IPS-NIHi7 (cell line): ENCODE measurements around the gene SUN2.

Experiments
- DNase-seq: peaks from one replicate; pipeline ENCODE4 v3.0.0; 2012; ENCODE audit warnings: mixed read lengths; ENCODE audit errors: extremely low spot score

SUN2 gene

GRCh38 chr22:38777087-38777671, 21.4 kb upstream of the SUN2 start:
- no peak for DNase-seq

DNA sequence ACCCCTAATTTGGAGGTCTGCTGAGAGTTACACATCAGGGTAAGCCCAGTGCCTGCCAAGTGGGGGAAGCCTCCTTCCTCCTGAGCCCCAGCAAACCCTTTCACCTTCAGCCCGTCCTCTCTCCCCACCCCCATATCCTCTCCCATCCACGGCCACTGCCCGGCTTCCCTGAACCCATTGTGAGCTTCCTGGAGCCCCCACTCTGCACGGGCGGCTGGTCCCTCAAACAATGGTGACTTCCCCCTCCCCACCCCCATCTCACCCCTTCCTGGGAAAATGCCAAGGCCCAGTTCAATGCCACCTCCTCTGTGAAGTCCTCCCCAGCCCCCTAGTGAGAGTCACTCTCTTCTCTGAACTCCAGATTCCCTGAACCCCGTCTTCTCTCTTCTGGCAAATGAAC, 20.3 kb upstream of the SUN2 start:
- no peak for DNase-seq

DNA sequence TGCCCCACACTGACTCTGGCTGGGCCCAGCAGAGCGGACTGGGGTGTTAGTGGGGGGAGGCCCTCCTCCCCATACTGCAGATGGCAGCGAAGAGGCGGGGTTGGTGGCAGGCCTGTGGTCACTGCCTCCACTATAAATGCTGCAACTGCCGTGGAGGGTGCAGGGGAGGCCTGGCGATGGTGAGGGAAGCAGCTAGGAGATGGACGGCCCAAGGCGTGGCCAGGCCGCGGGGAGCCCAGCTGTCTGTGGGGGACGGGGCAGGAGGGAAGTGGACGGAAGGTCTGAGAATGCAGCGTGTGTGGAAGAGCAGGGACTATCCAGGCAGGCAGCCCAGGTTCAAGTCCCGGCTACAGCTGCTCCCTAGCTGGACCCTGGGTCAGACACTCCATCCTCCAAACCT, 19.9 kb upstream of the SUN2 start:
- DNase-seq: no peak

GRCh38 chr22:38774496-38775166, 18.8 kb upstream of the SUN2 start:
- DNase-seq: no peak

- DNase-seq: no peak
Observed at GRCh38 chr22:38773363-38773946, 17.7 kb upstream of the SUN2 start.

DNA sequence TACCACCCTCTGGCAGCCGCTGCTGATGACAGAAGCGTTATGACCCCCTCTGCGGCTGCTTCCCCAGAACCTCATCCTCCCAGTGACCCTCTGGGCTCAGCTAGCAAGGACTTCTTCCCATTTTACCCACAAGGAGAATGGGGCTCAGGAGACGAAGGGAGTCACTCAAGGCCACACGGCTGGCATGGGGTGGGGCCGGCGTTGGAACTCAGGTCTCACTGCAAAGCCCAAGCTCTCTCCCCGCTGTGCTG, 16.8 kb upstream of the SUN2 start:
- DNase-seq: no peak

DNA sequence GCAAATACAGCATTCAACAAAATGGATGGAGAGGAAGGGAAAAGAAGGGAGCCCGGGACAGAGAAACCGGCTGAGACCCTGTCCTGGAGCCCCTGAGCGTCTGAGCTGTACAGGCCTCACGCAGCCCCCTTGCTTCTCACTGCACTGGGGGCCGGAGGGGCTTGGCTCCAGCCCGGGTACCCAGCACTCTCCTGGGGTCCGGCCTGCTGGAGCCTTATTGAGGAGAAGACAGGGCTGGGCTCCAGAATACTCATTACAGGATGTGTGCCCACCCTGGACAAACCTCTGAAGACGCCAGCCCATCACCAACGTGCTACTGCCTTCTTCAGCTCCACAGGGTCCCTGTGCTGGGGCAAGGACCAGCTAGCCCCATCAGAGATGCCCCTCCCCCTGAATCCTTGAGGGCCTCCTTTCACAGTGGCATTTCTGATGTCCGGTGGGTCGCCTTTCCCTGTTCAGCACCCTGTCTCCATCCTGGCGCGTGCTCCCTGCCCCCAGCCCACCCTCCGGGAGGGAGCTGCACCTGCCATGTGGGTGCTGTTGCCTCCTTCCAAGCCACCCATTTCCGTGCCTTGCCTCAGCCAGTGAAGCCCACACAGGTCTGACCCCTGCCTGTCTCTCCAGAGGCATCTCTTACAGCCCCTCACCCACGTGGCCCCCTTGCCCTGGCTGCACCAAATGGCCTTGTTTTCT, 14.6 kb upstream of the SUN2 start:
- no peak for DNase-seq

GRCh38 chr22:38768036-38768435, 12.2 kb upstream of the SUN2 start:
- no peak for DNase-seq

DNA sequence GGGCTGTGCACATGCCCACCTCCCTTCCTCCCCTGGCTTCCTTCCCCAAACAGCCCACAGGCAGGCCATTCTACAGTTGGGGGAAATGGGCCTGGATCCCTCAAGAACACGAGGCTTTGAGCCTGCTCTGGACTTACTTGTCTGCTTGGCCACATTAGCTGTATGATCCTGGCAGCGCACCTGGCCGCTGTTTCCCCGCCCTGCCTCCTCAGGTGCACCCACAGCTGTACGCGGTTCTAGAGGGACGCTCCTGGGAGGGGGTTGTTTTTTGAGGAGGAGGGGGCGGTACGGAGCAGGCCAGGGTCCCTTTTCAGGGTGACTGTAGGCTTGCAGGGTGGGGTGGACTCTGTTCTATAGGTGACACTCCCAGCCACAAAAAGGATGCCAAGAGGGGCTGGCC, 11.5 kb upstream of the SUN2 start:
- no peak for DNase-seq

DNA sequence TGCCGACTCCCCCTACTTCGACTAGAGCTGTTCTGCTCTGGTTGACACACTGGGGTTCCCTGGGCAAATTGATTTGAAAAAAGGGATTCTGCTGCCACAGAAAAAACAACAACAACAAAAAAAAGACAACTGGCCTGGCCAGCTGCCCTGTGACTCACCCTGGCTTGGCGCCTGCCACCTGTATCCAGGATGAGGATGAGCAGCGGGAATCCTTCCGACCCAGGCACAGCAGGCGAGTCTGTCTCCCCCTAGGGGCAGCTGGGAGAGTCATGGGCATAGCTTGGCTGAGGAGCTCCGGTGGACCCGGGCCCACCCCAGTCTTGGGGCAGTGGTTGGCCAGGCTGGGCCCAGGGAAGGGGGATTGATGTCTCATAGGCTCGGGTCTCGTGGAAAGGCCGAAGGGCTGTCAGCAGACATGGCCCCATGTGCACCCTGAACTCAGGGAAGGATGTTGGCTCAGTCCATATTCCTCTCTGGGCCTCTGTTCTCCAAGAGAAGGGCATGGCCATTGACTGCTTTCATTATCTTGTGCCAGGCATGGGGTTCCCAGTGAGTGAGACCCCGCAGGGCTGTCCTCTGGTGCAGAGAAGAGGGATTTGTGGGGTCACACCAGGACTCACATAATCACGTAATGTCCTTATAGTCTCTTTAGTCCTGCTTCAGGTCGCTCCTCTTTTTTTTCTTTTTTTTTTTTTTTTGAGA, 10.4 kb upstream of the SUN2 start:
- peak; percentile 95 for DNase-seq

- DNase-seq: no peak
Observed at GRCh38 chr22:38762551-38762983, 6.8 kb upstream of the SUN2 start.

DNA sequence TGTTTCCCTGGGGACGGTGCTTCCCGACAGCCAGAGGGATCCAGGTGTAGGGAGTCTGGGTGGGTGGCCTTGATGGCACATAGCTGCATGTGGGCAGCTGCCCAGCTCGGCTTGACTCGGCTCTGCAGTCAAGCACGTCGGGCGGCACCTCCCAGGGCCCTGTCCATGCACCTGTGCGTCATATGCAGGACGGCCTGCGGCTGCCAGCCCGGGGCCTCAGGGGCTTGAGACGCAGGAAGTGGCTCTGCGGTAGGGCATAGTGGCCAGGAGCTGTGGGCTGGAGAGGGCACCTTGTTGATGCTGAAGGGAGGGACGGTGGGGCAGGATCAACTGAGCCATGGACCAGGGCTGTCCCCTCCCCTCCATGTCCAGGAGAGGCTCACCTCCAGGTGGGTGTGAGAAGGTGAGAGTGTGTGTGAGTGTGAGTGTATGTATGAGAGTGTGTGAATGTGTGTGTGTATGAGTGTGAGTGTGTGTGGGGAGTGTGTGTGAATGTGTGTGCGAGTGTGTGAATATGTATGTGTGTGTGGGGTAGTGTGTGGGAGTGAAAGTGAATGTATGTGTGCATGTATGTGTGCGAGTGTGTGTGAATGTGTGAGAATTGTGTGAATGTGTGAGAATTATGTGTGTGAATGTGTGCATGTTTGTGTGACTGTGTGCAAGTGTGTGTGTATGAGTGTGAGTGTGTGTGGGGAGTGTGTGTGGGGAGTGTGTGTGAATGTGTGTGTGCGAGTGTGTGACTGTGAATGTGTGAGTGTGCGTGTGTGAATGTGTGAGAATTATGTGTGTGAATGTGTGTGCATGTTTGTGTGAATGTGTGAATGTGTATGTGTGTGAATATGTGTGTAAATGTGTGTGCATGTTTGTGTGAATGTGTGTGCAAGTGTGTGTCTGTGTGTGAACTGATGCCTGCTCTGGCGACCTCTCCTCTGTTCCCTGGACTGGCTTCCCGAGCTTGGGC, 5.7 kb upstream of the SUN2 start:
- DNase-seq: no peak

DNA sequence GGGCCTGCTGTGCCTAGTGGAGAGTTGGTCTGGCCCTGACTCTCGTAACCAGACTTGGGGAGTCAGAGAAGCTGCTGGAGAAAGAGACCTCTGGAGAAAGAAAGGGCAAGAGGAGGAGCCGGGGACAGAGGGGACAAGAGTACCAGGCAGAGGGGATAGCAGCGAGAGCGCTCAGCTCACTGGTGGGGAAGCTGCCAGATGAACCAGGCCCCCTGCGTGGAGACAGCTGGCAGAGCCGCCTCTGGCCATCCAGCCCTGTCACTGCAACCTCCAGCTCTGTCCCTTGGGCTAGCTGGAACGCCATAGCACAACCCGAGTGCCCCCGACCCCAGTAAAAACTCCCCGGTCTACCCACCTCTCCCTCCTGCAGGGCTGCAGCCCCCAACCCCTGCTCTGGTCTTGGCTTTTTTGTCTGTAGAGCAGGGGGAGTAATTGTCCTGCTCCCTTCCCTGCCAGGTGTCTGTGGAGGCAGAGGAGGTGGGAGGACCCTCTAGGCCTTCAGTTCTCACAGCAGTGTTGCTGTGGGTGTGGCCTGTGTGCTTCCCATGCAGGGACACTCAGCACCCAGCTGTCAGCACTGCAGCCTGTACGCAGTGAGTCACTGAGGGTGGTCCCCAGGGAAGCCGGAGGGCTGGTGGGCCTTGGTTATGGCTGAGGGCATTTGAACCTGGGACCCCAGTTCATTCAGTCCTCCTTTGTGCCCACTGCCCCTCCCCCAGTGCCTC, 4.8 kb upstream of the SUN2 start:
- DNase-seq: no peak

DNA sequence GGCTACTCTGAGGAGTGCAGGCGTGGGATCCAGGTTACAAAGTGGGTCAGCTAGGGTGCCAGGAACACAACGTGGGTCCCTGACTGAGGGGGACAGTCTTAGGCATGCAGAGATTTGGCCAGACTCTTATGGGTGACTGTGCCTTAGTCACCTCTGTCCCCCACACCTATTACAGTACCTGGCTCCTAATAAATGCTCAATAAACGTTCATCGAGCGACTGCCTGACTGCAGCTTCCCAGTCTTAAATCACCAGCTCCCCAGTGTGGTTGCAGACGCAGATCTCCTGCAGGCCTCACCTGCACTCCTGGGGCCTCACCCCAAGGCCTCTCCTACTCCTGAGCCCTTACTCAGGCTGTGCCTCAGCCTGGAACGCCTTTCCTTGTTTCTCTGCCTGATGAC, 3.2 kb upstream of the SUN2 start:
- DNase-seq: no peak

GRCh38 chr22:38758276-38758945, 2.6 kb upstream of the SUN2 start:
- no peak for DNase-seq

DNA sequence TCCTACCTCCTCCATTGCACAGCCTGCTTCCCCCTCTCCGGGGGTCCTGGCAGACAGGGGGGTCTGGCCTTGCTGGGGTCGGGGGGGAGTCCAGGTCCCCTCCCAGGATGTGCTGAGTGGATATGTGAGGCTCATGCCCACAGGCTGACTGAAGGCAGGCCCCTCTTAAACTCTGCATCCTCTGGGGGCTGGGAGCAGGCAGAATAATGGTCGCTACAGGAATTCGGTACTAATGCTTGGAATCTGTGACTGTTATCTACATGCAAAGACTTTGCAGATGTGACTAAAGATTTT, 1.6 kb upstream of the SUN2 start:
- no peak for DNase-seq

GRCh38 chr22:38756711-38757463, 1.1 kb upstream of the SUN2 start:
- DNase-seq: no peak

DNA sequence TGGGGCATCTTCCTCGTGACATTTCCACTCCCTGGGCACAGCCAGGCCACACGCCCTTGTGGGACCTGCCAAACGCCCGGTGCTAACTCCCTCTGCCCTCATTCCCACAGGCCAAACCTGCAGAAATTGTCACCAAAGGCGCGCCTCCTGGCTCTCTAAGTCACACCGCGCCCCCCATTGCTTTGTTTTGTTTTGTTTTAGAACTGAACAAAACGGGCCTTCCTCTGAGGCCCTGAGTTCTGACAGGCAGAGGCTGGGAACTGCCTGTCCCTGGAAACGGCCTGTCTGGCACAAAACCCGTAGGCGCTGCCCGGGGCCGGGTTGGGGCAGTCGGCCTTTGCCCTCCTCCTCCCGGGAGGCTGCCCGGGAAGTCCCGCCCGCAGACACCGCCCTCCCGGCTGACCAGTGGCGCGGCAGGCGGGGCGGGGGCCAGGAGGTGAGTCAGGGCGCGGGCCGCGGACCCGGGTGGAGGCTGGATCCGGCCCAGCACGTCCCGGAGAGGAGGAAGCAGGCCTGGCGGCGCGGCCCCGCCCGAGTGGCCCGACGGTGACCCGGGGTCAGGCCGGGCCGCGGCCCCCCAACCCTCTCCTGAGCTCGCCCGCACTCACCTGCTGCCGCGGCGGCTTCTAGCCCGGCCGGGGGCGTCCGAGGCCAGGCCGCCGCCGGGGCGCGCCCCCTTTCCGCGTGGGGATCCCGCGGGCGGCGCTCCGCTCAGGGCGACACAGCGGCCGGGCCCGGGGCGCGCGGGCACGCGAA, 465 bp downstream of the SUN2 start:
- DNase-seq: peak; percentile 77

GRCh38 chr22:38754751-38755154, 1.0 kb downstream of the SUN2 start:
- DNase-seq: peak; percentile 37
